Measurements from ENCODE around the gene ADARB2. TPM values are rescaled to one million over a fixed set of nuclear protein-coding genes. Genes with fewer than 3 reads are reported as not detected.

The ADARB2 gene
- total and polyA plus RNA-seq, 2 experiments from 2014 or later = 2.0 to 5.0 TPM

DNA sequence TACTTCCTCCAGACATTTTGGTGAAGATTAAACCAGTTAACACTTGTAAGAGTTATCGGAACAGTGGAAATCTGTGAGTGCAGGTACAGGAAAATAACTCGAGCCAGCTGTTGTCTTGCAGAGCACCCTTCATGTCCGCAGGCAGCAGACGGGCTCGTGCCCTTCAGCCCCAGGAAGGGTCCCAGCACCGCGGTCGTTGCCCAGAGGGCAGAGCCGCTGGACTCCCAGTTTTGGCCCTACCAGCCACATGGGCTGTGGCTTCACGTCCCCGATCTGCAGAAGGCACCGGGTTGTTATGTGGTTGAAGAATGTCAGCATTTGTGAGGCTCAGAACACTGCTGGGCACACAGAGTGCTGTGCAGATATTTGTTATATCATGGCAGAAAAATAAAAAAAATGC lies 7.2 kb upstream of the ADARB2 start:
- Histone ChIP-seq H2AFZ (no peak overlapping the region), H3F3A (replicated peaks; ENCODE audit: low read depth) (no peaks in the 10 kb centered on the region), H3K4me1 (ENCODE audit: insufficient read depth) (no peaks in the 10 kb centered on the region), H3K36me3 (ENCODE audit: insufficient read depth) (peaks cover 7% of the 10 kb centered on the region), H3K4me3 (no peak overlapping the region), H3K79me2 (replicated peaks; ENCODE audit: insufficient read depth) (no peaks in the 10 kb centered on the region), H3K9me2 (ENCODE audit: insufficient read depth) (no peaks in the 10 kb centered on the region), H3K27ac (ENCODE audit: low read depth) (no peak overlapping the region), H4K20me1 (replicated peaks; ENCODE audit: insufficient read depth) (no peaks in the 10 kb centered on the region), H3K4me2 (no peak overlapping the region), H3K27me3 (ENCODE audit: insufficient read depth) (no peaks in the 10 kb centered on the region)
- TF ChIP-seq EZH2 (IDR thresholded peaks at IDR 0.05; ENCODE audit: low read depth, unreplicated experiment) (no peak), CREB1 (CRISPR knock-in tag; IDR thresholded peaks at IDR 0.05; ENCODE audit: low read depth) (no peak), NANOG (IDR thresholded peaks at IDR 0.05; ENCODE audit: borderline replicate concordance) (no peak), ZNF331 (CRISPR knock-in tag; IDR thresholded peaks at IDR 0.05; ENCODE audit: low read depth) (no peak), EZH2phosphoT487 (IDR thresholded peaks at IDR 0.05; ENCODE audit: unreplicated experiment) (no peak), ETS1 (IDR thresholded peaks at IDR 0.05) (no peak), POLR2AphosphoS5 (IDR thresholded peaks at IDR 0.05; ENCODE audit: low read depth) (no peak), ZNF462 (CRISPR knock-in tag; IDR thresholded peaks at IDR 0.05) (no peak), JUNB (IDR thresholded peaks at IDR 0.05; ENCODE audit: unreplicated experiment) (no peak), CTCF (conservative IDR thresholded peaks at IDR 0.05; ENCODE audit: low read depth in 2 of 2) (no peak), ZNF114 (CRISPR knock-in tag; IDR thresholded peaks at IDR 0.05) (no peak), STAT1 (IDR thresholded peaks at IDR 0.05; ENCODE audit: unreplicated experiment) (no peak)
- TF ChIP-seq, protein P1, sequence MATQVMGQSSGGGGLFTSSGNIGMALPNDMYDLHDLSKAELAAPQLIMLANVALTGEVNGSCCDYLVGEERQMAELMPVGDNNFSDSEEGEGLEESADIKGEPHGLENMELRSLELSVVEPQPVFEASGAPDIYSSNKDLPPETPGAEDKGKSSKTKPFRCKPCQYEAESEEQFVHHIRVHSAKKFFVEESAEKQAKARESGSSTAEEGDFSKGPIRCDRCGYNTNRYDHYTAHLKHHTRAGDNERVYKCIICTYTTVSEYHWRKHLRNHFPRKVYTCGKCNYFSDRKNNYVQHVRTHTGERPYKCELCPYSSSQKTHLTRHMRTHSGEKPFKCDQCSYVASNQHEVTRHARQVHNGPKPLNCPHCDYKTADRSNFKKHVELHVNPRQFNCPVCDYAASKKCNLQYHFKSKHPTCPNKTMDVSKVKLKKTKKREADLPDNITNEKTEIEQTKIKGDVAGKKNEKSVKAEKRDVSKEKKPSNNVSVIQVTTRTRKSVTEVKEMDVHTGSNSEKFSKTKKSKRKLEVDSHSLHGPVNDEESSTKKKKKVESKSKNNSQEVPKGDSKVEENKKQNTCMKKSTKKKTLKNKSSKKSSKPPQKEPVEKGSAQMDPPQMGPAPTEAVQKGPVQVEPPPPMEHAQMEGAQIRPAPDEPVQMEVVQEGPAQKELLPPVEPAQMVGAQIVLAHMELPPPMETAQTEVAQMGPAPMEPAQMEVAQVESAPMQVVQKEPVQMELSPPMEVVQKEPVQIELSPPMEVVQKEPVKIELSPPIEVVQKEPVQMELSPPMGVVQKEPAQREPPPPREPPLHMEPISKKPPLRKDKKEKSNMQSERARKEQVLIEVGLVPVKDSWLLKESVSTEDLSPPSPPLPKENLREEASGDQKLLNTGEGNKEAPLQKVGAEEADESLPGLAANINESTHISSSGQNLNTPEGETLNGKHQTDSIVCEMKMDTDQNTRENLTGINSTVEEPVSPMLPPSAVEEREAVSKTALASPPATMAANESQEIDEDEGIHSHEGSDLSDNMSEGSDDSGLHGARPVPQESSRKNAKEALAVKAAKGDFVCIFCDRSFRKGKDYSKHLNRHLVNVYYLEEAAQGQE (IDR thresholded peaks at IDR 0.05; ENCODE audit: unreplicated experiment) = no peak
- no peak overlapping the region for H3K4me3 Mint-ChIP-seq
- no peak for ATAC-seq
- peaks cover 6% of the 10 kb centered on the region for H3K27me3 Mint-ChIP-seq (ENCODE audit: insufficient read depth, low read depth, poor library complexity)
- DNase-seq (ENCODE audit: low spot score) = no peak
- H3K27ac Mint-ChIP-seq = no peak overlapping the region
- peaks cover 10% of the 10 kb centered on the region for H3K36me3 Mint-ChIP-seq (ENCODE audit: low read depth)
- peaks cover 5% of the 10 kb centered on the region; the same call in 2 of the 3 replicates for H3K4me1 Mint-ChIP-seq
- H3K9me3 Mint-ChIP-seq = peaks cover 16% of the 10 kb centered on the region
